GM18858 (cell line): ENCODE results near the gene FIBP.

ENCODE experiments used
- ATAC-seq: cut with Tn5 transposase; IDR thresholded peaks from one replicate; pipeline ENCODE4 v1.9.1; 2021; ENCODE audit not compliant: unreplicated experiment

The FIBP gene

DNA sequence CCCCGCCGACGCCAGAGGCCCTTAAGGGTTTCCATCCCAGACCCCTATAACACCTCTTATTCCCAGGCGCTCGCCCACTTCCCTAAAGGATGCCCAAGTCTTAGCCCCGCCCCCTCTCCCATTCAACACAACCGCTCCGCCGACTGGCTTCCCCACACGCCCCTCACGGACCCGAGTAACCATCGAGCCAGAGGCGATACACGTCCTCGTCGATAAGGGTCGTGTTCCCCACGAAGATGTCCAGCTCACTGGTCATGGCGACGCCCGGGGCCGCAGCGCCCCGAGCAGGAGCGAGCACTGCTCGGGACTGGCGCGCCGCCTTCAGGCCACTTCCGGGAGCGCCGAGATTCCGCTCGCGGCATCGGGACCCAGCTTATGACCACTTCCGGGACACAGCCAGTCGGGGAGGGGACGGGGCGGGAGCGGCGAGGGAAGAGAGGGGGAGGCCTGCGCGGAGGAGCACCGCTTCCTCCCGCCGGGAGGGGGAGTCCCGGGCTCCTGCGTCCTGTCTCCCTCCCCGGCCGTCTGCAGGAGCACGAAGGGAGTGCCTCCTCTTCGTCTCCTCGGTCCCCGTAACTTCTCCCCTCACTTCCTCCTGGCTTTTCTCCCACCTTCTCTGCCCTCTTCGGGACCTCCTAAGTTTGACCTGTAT, at the start of gene FIBP:
TSS of gene FIBP (minus strand) at position 309 of the 652 bp plus-strand sequence. CDS start at position 256, 53 bp downstream.
- ATAC-seq, result peak; percentile 34

DNA sequence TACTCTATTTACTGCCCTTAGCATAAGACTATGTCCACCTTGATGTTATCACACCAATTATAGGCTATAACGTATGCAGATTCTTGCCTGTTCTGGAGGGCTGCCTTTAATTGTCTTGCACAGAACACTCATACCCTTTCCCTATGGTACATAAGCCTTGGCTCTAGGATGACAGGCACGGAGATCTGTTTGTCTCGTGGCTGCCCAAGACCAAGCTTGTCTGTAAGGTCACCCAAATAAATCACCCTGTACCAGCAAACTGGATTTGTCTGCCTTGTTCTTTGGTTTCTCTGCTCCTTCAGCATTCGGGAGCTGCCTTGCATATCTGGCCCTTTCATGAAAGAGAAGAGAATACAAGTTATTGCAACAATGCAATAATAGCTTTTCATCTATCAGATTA, 49.5 kb upstream of the FIBP start:
- ATAC-seq, result no peak

DNA sequence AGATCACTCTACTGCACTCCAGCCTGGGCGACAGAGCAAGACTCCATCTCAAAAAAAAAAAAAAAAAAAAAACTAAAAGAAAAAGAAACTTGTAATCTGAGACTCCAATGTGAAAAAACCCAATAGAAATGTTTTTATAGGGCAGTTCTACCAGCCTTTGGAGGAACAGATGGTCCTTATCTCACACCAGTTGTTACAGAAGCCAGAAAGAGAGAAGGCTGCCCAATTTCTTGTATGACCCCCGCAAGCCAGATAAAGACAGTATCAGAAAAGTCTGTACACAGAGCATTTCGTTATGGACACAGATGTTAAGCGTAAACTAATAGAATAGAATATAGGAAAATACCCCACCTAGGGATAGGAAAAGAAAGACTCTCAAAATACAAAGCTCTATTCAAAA, 45.7 kb upstream of the FIBP start:
- ATAC-seq, result no peak

DNA sequence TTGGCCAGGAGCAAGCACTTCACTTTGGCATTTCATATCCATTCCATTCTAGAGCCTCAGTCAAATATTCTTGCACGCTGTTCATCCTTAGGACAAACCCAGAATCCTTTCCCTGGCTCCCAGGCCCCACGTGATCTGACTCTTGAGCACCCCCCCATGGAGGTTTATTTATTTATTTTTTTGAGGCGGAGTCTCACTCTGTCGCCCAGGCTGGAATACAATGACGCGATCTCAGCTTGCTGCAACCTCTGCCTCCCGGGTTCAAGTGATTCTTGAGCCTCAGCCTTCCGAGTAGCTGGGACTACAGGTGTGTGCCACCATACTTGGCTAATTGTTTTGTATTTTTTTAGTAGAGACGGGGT, 44.3 kb upstream of the FIBP start:
- no peak for ATAC-seq

DNA sequence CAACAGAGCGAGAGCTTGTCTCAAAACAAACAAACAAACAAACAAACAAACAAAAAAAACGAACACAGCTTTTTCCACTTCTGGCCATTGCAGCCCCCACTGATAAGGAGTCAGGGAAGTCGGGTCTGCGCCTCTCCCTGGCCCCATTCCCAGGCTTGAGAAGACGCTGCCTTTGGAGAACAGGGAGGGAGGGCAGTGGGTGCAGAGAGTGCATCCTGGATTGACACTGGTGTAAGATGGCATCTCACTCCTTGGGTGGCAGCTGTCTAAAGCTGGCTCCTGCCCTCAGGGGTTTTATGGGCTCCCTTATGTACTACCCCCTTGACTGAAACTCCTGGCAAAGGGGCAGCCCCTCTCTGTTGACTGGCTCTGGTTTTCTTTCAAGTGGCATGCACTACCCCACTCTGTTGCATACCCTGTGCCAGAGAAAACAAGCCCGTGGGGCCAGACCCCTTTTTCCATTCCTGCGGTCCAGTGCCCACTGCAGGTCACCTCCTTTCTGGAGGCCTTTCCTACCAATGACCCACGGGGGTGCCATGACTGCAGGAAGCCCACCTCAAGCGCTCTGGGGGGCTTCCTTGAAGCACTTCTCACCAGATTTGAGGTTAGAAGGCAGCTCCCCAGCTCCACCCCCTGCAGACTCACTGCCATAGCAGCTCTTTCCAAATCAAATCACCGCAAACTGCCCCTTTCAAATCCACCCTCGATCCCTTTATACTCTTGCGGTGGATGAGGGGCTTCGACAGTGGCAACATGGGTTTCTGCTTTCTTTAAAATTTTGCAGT, 43.7 kb upstream of the FIBP start:
- no peak for ATAC-seq

DNA sequence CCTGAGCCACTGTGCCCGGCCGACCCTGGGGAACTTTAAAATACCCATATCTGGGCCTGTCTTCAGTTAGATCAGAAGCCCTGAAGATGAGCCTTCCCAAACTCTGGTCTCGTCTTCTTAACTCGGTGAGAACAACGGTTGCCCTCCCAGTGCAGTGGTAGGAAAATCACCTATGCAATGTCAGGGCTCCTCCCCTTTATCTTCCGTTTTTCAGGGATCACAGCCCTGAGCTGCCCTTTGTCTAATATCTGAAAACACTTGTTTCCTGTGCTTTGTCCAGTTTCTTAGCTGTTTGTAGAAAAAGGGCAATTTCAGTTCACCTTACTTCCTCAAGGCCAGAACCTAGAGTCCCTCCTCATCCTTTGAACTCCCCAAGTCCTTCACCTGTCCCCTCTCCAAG, 40.4 kb upstream of the FIBP start:
- no peak for ATAC-seq

DNA sequence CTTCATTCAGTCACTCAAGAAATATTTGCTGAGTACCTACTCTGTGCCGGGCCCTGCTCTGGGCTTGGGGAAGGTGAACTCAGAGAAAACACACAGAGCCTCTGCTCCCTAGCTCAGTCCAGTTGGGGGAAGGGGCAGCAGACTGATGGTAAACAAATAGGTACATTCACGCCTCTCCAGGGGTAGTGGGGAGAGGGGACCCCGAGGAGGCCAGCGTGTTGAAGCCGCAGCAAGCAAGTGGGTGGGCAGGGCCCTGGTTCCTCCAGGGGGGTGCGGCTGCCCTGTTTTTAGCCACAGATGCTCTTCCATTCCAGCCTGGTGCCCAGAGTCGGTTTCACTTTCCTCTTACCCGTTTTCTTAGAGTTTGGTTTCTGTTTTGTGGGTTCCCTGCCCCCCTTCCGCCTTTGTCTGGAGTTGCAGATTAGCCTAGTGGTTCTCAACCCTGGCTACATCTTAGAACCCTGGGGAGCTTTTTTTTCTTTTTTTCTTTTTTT, 39.7 kb upstream of the FIBP start:
- no peak for ATAC-seq

DNA sequence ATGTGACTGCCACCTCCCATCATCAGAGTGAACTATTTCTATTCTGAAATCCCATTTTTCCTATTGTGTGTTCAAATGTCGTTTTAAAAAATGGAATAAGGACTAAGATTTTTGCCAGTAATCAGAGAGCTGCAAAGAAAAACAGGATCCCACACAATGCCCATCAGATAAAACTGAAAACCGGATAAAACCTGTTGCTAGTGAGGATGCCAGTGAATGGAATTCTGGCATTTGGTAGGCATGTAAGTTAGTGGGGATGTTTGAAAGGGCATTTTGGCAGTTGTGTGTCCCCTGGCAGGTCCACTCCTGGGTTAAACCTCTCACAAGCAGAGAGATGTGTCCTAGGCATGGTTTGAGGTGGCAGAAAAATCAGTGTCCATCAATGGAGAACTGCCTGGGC, 37.1 kb upstream of the FIBP start:
- no peak for ATAC-seq

DNA sequence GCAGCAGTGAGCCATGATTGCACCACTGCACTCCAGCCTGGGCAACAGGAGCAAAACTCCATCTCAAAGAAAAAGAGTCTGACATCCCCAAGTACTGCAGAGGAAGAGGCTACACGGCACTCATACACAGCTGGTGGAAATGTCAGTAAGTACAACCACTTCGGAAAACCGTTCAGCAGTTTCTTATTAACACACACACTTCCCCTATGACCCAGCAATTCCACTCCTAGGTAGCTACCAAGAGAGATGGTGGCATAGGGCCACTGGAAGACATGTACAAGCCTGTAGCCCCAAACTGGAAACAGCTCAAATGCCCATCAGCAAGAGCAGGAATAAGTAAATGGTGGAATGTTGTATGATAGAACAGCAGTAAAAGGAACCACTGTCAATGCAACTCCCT, 34.3 kb upstream of the FIBP start:
- ATAC-seq, result no peak

DNA sequence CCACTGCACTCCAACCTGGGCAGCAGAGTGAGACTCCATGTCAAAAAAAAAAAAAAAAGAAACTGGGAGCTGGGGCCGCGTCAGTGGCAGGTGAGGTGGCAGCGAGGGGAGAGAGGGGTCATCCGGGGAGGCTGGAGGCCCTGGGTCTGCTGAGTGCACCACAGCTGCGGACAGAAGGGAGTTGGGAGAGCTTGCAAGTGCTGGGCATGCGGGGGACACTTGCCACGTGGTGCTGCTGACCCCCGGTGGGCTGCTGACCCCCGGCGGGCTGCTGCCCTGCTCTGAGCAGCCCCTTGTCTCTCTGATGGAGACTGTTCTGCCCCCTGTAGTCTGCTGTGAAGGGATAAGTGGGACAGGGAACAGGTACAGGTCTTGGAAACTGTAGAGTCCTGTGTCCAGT, 33.6 kb upstream of the FIBP start:
- no peak for ATAC-seq

DNA sequence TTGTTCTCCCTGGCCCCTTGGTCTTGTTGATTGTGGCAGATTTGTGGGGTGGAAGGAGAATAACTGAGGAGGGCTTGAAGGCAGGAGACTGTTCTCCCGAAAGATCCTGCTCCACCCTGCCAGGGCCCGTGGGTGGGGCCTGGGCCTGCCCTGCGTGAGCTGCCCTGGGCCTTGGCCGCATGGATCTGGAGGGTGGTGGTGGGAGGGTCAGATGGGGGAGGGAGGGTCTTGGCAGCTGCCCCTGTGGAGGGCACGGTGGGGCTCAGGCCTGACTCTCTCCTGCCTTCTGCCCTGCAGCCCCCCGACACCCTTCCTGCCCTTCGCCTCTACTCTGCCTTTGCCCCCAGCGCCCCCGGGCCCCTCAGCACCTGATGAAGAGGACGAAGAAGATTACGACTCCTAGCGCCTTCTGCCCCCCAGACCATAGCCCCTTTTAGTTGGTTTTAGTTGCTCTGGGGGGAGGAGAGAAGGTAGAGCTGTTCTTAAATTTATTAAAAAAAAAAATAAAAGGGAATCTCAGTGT, 32.8 kb upstream of the FIBP start:
- no peak for ATAC-seq

DNA sequence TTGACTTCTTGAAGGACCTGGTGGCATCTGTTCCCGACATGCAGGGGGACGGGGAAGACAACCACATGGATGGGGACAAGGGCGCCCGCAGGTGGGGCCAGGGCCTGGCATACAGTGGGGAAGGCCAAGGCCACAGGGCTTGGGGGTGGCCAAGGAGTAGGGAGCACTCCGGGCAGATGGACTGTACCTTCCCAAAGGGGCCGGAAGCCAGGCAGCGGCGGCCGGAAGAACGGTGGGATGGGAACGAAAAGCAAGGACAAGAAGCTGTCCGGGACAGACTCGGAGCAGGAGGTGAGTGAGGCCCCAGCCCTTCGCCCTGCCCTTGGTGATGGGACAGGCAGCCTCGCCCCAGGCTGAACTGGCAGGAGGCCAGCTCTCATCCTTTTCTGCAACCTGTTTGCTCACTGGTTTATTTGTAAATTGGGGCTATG, 32.1 kb upstream of the FIBP start:
- ATAC-seq, result no peak

DNA sequence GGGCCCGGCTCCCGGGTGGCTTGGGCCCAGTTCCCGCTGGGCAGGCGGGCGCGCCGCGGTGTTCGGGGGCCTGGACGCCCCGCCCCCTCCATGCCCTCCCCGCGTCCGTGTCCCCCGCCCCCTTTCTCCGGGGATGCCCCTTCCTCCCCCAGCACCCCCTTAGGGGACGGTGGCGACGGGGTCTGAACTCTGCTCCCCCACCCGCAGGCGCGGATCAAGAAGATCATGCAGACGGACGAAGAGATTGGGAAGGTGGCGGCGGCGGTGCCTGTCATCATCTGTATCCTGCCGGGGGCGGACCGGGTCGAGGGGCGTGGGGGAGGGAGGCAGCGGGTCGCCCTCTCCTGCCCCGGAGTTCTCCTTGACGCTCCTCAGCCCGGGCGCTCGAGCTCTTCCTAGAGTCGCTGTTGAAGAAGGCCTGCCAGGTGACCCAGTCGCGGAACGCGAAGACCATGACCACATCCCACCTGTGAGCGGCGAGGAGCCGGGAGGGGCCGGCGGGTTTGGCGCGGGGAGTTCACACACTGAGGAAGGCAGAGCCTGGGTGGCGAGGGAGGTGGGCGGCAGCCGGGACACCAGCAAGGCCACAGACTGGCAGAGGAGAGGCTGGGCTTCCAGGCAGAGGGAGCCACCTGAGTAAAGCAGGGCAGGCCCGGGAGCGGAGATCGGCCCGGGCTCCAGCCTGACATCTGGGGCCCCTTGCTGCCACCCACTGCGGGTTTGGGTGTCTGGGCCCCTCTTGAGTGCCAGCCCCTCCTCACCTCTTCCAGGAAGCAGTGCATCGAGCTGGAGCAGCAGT, 31.5 kb upstream of the FIBP start:
- no peak for ATAC-seq

DNA sequence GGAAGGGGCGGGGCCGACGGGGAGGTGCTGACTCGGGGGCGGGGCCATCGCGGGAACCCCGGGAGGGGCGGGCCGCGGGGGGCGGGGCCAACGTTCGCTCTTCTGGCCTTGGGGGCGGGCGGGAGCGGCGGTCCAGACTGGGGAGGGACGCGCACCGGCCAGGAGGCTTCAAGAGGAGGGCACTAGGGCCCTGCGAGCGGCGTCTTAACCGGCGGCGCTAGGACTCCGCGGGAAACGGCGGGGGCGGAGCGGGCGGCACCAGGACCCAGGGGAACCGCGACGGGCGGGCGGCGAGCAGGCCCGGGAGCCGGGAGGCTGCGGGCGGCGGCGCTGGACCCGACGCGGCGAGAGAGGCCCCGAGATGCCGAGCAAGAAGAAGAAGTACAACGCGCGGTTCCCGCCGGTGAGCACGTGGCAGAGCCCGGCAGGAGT, 30.9 kb upstream of the FIBP start, which contains the start of gene DRAP1:
TSS of gene DRAP1 (plus strand) at position 286 of the 432 bp plus-strand sequence. CDS start at position 362, 76 bp downstream.
- peak; percentile 71 for ATAC-seq

DNA sequence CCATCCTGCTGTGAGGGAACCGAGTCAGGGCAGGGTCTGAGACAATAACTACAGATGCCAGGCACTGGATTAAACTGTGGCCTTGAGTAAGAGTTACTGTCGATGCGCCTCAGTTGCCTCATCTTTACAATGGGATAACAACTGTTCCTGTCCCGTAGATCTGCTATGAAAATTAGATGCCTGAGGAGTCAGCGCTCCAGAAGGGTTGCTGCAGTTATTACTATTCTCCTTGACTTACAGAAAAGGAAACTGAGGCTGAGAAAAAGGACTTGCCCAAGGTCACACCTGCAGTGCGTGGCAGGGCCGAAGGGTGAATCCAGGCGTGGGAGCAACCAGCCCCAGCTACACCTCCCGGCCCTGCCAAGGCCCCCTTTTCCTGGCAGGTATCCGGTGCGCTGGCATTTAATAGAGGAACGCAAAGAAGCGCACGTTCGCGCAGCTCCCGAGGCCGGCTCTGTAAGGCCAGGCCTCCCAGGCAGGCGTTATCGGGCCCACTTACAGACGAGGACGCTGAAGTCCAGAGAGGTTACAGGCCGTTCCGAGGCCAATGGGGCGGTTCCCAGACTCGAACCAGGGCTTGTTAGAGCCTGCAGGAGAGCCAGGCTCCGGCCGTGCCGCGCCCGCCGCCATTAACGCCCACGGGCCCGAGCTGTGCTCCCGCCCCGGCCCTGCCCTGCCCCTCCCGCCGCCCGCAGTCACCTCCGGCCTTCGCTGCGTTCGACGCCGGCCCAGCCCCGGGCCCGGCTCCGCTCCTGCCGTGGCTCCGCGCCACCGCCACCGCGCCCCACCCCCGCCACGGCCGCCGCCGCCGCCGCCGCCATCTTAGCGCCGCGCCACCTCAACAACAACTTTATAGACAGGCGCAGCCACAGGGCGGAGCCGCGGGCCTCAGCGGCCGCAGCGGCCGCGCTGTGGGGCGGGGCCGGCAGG, 30.2 kb upstream of the FIBP start, which contains the start of gene C11orf68:
TSS of gene C11orf68 (minus strand) at position 852 of the 930 bp plus-strand sequence. CDS start at position 821, 31 bp downstream.
- peak; percentile 31 for ATAC-seq

DNA sequence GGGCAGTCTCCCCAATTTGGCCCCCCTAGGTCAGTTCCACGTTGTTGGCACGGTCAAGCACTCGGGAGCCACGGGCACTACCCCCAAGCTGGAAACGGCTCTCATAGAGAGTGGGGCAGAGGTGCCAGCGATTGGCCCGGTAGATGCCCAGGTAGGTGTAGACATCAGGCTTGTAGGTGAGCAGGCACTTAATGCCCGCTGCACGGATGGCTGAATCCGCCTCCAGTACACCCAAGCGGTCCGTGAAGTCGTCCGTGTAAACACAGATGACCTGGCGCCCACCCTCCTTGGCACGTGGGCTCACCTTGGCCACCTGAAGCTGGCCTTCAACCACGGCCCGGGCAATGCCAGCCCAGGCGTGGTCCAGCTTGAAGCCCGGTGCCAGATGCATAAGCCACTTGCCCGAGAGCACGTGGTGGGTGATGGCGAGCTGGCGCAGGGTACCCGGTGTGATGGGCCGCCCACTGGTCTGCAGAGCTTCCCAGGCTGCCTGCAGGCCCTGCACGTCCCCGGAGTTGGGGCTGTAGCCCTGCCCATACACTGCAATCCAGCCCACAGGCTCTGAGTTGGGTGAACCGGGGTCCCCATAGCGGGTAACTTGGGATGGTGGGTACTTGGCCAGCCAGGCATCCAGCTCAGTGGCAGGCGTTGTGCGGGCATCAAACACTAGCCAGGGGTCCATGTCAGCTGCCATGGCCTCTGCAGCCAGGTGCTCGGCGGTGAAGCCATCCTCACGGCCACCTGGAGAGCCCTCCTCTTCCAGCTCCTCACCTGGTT, 29.4 kb upstream of the FIBP start:
- no peak for ATAC-seq

DNA sequence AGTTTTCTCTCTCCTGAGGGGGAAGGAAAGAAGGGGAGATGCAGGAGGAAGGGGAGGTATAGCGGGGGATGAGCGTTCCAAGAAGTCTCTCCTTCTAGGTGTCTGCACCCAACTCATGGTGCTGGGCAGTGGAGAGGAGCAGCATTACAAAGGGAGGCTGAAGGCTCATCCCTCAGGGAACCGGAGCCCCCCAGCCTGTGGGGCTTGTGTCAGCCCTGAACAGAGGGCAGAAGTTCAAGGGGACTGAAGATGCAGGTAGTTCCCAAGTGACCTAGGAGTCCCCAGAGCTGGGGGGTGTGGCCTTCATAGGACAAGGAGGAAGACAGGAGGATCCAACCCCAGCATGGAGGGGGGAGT, 28.8 kb upstream of the FIBP start:
- ATAC-seq, result no peak

DNA sequence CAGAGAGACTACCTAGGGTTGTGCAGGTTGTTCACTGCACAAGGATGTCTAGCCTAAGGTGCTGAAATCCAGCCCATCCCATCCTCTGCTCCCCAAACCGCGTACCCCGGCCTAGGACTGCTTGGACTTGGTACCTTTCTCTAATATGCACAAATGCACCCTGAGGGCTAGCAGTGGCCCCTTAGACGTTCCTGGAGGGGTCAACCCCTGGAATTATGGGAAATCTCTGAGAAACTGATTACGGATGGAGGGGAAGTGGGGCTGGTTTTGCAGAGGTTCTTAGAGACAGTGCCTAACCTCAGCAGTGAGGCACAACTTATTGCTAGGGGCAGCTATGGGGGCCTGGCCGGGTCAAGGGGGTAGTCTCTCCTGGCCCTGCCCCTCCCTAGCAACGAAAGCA, 28.1 kb upstream of the FIBP start:
- ATAC-seq, result no peak

DNA sequence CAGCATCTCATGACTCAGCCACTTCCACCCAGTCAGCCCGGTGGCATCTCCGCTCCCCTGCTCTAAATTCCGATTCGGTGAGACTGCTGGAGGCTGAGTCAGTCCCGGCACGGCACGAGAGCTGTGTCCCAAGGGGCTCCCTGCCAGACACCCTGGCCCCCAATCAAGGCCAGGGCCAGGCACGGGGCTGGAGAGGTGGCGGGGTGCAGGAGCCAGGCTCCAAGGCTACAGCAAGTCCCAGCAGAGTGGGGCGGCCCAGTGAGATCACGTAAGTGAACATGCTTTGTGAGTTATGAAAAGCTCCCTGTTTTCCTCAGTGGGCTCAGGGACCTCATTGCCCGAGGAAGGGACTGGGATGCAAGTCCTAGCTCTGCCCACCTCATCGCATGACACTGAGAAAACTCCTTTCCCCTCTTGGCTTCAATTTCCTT, 27.6 kb upstream of the FIBP start:
- ATAC-seq, result no peak
